Measurements from ENCODE around the gene CBLB.

The CBLB gene

DNA sequence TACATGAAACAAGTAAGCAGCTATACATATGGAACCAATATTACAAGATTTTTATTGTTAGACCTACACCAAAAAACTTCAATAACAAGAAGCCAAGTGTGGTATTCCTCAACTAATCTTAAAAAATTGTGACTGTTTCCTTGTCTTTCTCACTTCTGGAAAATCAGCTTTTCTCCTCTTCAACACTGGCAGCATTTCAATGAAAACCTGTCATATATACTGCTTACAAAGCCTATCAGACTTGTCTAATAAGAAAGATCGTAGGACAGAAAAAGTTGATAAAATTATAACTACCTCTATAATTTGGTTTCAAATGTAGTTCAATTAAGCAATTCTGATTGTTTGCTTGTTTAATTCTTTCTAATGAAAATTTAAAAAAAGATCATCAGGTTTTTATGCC lies 55.1 kb downstream of the CBLB start:
- DNase-seq: no peak

DNA sequence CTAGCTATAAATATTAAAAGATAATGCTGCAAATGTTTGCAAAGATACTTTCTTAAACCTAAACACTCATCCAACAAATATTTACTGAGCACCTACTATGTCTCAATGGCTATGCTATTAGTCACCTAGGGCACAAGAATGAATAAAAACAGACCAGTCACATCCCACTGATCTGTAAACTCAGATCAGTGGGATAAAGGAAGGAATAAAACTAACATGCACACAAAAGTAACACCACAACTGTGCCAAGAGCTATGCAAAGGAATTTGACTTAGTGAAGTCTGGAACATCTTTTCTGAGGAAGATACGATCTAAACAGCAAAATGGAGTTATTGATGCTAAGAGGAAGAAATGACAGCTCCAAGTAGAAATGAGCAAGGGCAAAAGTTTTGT lies 56.6 kb downstream of the CBLB start:
- peak; percentile 67 for DNase-seq

GRCh38 chr3:105811518-105812193 lies 57.2 kb downstream of the CBLB start:
- DNase-seq: no peak

DNA sequence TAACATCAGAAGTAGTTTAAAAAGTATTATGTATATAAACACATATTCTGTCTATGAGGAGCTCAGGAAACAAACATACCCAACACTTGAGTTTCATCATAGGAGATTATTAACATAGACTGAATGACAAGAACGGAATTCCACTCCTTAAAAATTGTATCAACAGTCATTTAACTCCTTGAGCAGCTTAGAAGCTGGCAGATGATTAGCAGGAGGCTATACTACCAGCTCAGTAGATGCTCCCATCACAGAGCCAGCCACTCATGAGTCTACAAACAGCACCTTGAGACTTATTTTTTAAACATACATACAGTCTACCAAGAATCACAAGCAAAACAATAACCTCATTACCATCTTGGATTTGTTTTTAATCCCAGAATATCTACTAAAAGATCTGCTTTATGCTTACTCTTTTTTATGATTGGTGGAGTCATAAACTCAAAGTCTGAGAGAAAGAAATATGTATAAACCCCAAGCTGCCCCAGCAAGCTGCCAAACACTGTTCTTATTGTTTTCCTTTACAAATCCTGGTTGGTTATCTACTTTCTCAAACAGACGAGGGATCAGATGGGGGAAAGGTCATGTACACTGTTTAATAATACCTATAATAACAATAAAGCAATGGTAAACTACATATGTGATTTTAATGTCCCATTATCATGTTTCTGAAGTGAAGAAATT lies 59.5 kb downstream of the CBLB start:
- no peak for DNase-seq

DNA sequence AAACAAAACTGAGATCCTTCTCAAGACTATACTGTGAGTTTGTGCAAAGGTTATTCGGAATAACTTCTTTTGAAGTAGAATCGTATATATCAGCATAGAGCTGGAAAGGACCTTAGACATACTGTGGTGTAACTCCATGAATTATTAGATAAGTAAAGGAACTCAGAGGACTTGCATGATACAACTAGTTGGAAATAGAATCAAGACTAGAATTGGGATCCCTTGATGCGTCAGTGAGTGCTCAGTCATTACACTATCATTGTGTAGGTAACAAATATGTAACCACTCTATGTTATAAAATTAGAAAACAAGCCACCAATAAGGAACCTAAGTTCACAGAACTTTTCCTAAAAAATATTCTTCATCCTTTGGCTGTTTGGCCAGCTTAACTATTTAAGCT lies 61.1 kb downstream of the CBLB start:
- no peak for DNase-seq

DNA sequence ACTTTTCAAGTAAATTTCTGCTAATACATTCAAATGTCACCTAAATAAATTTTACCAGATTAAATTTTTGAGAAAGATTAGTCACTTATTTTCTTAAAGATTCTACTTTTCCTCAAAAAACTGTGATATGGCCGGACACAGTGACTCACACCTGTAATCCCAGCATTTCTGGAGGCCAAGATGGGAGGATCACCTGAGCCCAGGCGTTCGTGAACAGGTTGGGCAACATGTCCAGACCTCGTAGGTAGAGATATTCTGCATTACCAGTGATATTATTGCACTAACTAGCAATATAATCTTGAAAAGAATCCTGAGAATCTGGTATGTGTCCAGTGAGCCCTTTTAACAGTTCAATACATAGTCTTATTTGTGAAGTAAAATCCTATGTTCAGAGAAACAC lies 61.7 kb downstream of the CBLB start:
- DNase-seq: no peak

- peak; percentile 19 for DNase-seq
These were observed 62.5 kb downstream of the CBLB start for GRCh38 chr3:105806359-105806758.

DNA sequence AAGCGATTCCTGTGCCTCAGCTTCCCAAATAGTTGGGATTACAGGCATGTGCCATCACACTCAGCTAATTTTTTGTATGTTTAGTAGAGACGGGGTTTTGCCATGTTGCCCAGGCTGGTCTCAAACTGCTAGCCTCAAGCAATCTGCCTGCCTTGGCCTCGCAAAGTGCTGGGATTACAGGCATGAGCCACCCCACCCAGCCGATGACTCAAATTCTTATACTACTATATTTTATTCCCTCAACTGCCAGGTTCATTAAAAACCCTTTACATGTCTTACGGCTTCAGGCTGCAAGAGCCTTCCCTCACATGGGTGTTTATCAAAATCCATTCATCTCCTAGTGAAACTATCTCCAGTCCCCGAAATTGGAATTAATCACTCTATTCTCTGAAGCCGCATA lies 63.4 kb downstream of the CBLB start:
- DNase-seq: no peak

- no peak for DNase-seq
These were observed 66.6 kb downstream of the CBLB start for GRCh38 chr3:105802118-105802706.

GRCh38 chr3:105801397-105801796 lies 67.4 kb downstream of the CBLB start:
- DNase-seq: no peak

DNA sequence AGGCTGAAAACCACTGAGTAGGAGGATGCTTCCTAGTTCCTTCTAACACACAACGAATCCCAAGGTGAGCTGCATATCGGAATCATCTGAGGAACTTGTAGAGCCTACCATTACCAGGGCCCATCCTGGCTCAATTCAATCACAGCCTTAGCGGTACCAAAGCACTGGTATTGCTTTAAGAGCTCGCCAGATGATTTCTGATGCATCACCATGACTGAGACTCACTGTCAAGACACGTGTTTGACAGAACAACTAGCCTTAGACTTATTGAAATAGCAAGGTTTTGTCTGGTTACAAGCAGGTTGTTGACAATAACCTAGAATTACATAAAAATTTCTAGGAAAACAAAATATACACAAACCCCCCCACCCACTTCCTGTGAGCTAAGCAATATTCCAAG lies 68.5 kb downstream of the CBLB start:
- DNase-seq: no peak

GRCh38 chr3:105799286-105799685 lies 69.5 kb downstream of the CBLB start:
- DNase-seq: no peak

GRCh38 chr3:105798381-105798934 lies 70.4 kb downstream of the CBLB start:
- no peak for DNase-seq

DNA sequence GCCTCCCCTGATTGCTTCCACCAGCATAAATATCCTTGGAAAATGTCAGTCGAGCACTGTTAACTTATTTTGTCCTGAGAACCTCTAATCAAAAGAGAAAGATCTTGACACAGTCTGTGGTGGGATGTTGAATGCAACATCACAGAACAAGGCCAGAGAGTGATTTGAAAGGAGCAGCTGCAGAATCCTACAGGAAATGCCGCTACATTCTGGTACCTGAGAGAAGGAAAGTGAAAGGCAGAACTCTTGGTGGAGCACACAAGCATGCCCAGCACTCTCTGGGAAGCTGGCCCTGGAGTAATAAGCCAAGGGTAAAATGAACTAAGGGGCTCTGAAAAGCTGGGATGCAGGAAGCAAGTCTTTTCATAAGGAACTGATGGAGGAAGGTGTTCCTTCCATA lies 75.8 kb downstream of the CBLB start:
- DNase-seq: no peak

- peak; percentile 44 for DNase-seq
These were observed 76.7 kb downstream of the CBLB start for GRCh38 chr3:105791919-105792786.

DNA sequence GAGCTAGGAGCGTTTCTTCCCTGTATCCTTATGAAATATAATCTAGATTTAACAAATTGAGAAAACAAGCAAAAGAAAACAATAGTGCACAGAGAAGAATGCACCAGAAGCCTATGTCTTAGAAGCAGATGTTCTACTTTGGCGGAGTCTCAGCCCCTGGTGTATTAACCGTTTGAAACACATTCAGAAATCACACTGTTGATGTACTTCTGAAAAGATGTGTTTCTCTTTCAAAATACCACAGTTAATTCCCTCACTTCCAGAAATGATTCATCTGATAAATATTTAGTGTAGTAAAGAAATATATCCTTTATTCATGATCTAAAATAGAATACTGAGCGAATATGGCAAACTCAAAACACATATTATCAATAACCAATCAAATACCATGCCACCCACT lies 77.7 kb downstream of the CBLB start:
- DNase-seq: no peak

DNA sequence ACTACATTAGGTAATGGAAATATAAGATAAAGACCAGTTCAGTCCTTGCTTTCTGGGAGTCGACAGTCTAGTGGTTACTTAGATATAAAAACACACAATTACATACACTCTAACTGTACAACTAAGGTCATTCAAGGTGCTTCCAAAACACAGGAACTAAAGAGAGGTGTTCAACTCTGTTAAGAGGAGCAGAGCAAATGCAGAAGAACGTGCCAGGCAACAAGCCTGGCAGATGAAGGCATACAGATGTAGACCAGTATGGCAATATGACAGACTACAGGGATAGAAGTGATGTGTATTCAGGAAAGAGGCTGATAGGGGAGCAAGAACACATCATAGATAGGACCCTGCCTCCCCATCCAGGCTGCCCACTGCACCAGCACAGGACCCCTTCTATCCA lies 78.3 kb downstream of the CBLB start:
- DNase-seq: no peak

DNA sequence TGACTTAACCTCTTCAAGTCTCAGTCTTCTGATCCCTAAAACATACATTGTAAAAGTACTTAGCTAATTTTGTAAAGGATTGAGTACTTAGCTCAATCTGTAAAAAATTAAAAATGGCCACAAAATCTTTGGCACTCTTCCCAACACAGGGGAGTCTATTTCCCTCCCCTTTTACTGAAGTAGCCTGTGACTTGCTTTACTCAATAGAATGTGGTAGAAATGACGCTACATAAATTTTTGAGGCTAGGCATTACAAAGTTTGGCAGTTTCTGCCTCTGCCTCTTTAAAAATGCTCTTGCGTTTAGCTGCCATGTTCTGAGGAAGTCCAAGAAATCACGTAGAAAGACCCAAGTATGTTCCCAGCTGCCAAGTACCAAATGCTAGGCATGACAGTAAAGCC lies 80.2 kb downstream of the CBLB start:
- no peak for DNase-seq

DNA sequence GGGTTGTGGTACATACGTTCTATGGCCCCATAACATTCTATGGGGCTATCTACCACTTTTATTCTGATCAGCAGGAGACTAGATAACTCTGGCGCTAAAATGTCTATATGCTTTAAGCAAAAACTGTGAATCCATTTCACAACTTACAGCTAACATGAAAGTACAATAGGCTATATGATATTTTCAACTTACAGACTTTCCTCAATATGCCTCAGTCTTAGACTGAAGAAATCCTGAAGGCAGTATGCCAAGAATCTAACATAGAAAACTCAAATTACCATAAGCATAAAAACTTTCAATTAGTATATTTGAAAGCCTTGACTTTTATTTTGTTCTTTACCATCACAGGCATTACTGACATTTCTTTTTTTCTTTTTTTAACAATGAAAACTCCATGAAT lies 81.4 kb downstream of the CBLB start:
- no peak for DNase-seq

GRCh38 chr3:105786990-105787389 lies 81.8 kb downstream of the CBLB start:
- DNase-seq: no peak

DNA sequence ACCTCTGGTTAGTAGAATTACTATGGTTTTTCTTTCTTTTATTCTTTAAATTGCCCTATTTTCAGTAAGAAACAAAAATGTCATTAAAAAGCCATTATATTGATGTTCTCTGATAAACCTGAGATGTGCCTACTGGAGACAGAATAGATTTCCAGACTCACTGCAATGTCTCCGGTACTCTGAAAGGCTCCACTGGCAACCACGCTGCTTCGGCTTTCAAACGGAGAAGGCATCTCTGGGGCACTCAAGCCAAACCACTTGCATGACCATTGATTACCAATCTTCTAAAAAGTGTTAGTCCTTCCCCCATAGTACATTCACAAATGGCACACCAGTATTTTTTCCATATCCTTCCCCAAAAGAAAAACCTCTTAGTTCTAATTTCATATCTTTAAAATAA lies 82.6 kb downstream of the CBLB start:
- DNase-seq: no peak

DNA sequence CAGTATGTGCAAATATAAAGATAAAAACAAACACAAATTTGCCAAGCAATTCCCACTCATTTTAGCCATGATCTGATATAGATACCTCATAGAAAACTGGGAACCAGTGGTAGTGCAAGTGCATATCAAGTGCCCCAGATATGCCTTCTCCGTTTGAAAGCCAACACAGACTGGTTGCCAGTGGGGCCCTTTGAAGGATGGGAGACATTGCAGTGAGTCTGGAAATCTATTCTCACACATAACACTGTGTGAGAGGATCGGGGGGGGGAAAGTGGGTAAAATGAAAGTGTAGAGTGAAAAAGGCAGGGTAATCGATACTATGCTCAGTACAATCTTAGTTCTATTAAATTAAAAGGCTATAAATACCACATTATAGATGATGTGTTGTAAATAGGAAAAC lies 83.0 kb downstream of the CBLB start:
- no peak for DNase-seq

DNA sequence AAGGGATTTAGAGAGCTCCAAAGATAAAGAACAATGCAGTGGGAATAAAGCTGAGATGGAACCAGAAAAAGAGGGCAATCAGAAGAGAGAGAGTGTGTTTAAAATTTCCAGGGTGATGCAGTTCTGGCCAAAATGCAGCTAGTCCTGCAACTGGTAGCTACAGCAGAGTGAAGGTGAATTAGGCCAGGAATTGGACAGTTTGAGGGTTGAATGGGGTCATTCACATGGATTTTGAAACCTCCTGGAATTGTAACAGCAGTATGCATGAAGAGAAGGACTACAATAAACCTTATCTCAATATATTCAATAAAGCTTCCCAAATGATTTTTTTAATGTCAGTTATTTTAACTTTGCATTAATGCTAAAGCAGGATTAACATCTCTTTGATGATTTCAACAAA lies 85.2 kb downstream of the CBLB start:
- DNase-seq: no peak
